ENCODE results near the gene CDH13.

CDH13 gene

GRCh38 chr16:82629441-82630027, 2.8 kb downstream of the CDH13 start:
- DNase-seq: no peak

DNA sequence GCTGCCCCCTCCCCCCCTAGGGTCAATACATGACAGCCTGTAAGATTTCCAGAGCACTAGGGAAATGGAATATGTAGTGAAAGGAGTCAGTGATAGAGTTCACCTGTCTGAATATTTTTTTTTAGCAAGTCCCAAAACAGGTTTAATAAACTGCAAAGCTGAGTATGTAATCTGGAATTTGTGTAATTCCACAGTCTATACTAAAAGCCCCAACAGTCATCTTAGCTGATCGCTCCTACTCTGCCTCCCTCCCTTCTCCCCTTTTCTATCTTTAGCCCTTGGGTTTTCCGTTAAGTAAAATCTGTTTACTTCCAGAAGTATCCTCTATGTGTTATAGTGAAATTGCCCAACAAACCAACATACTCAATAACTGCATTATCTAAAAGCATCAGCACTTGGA, 3.5 kb downstream of the CDH13 start:
- no peak for DNase-seq

GRCh38 chr16:82630688-82631087, 3.9 kb downstream of the CDH13 start:
- no peak for DNase-seq

- no peak for DNase-seq
Observed at GRCh38 chr16:82631701-82632685, 5.2 kb downstream of the CDH13 start.

DNA sequence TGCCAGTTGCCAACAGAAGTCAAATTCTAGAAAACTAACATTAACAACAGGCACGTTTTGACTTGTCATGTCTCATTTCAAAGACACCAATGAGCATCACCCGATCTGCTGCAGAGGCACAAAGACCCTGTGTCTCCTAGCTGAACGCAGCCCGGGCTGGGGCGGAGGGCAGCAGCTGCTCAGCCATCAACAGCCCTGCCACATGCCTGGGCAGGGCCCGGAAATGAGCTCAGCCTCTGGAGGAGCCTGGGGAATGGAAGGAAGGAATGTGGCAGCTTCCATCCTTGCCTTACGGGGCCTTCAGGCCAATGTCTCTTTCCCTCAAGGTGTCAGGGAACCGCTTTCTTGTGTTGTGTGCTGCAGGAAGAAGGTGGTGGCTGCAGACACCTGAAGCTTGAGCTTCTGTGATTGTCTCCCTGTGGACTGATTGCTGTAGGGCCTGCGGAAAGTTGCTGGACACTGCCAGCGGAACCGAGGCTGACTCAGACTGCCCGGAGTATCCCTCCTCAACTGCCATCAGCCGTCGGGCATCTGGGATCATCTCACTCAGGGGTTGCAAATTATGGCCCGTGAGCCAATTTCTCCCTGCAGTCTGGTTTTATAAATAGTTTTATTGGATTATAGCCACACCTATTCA, 7.3 kb downstream of the CDH13 start:
- no peak for DNase-seq

DNA sequence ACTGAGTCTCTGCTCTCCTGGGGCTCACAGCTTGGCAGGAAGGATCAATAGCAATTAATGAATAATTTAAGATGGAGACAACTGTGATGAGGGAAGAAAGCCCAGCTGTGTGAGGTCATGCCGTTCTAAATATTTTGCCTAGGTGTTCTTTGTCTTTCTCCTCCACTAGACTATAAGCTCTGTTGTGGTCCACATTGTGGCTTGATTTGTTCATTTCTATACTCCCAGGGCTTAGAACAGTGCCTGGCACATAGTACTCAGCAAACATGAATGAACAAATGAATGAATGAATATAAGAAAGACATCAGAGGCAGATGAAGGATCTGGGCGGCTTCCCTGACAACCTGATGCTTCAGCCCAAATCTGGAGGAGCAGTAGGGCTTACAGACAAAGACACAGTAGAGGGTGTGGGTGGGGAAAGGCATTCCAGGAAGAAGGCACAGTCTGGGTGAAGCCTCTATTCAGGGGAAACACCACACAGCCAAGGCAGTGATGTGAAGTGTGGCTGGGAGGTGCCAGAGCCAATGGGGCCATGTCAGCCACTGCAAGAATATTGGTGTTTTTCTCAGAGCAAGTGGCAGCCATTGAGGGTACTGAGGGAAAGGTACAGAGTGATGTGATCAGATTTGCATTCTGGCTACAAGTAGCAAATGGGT, 8.3 kb downstream of the CDH13 start:
- DNase-seq: no peak

DNA sequence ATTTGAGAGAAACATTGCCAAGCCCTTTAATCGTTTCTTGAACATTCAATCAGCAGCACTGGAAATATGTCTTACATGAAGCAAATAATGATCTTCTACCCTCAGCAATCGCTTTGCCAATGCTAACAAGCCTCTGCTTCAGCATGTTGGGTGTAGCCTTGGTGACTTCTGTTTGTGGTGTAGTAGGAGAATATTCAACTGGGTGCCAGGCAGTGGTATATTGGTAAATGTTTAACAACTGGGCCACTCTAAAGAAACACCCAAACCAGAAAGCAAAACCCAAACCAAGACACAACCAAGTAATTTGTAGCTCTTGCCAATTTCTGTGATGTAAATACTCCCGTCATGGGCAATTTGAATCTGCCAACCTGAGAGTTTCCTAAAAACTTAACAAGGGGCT, 9.7 kb downstream of the CDH13 start:
- no peak for DNase-seq

DNA sequence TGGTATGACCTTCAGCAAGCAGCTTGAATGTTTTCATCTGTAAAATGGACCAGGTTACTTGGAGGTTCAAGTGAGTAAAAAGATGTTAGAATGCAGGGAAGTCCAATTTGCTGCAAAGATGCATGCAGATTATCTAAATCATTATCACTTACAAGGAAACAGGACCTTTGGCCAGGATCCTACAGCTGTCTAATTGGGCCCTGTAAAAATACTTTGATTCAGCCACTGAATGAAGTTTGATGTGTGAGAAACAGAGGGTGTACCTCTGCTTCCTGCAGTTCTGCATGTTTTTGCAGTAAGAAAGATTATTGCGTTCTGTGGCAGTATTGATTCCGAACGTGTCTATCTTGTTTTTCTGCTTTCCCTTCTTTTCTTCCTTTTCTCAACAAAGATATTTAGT, 10.2 kb downstream of the CDH13 start:
- DNase-seq: no peak

GRCh38 chr16:82638095-82638798, 11.5 kb downstream of the CDH13 start:
- DNase-seq: no peak

DNA sequence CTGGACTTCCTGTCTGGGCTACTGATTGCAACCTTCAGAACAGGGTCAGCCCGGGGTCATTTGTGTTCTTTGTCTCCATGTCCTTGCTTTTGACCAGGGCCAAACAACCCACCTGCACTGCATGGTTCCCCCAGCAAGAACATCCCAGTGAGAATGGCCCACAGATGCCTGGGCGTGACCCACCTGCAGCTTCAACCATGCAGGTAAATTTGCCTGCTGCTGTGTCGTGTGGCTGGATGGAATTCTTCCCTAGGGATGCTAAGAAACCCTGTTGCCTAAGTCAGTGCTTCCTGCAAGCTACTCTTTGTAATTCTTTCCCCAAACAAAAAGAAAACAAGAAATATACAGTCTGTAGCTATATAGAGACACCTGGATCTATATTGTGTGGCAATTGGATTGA, 12.5 kb downstream of the CDH13 start:
- no peak for DNase-seq

DNA sequence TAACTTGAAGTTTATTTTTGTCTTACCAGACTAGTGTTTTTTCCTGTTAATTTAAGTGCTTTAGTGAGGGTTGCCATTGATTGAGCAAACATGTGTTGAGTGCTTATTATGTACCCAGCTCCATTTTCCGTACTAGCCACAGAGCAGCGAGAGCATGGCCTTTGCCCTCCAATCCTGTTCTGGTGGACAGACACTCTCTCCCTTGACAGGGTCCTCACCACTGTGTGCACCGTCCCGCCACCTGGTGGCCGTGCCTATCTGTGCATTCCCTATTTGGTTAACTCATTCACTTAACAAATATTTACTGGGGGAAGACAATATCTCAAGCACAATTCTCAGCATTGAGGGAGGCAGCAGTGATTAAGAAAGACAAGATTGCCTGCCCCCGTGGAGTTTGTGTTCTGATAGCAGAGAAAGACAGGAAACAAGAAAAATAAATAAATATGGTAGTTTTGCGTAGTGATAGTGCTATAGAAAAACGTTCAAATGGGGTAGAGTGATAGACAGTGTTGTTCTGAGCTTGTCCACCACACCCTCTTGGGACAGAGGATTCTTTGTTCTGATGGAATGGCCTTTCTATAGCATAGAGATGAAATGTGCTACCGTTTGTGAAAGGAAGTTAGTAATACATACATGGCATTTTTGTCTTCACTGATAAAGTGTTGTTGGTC, 13.0 kb downstream of the CDH13 start:
- DNase-seq: no peak

- no peak for DNase-seq
Observed at GRCh38 chr16:82641336-82641984, 14.7 kb downstream of the CDH13 start.

- no peak for DNase-seq
Observed at GRCh38 chr16:82643136-82643535, 16.4 kb downstream of the CDH13 start.

- DNase-seq: no peak
Observed at GRCh38 chr16:82643936-82644630, 17.3 kb downstream of the CDH13 start.

DNA sequence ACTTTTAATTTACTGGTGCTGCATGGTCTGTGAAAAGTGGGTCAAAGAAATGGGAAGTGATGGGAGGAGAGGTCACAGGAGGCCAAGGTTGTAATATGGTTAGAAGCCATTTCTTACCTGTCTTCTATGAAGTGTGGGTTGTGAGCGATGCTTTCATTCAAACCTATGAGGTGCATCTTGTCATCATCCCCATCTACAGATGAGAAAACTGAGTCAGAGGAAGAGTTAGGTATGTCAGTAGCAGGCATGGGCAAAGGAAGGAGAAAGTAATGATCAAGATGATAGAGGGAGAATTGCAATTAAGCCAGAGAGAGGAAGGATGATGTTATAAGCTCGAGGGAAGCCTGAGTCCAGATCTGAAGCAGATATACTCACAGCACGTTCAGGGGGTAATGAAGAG, 19.7 kb downstream of the CDH13 start:
- no peak for DNase-seq

GRCh38 chr16:82649766-82650165, 23.0 kb downstream of the CDH13 start:
- DNase-seq: no peak

DNA sequence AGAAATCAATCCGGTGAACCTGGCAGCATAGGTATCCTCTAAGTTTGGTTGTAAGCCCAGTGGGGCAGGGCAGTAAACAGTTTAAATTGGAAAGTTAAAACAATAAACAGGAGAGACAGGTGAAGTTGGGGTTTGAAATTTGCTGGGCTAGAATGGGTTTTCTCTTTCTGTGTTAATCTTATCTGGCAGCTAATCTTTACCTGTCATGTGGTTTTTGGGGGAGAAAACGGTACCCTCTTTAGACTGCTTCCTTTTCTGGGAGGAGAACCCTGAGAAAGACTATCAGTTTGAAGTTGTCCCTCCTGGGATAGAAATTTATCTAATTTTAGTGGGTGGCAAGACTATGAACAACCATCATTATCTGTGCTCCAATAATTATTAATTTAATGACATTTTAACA, 24.0 kb downstream of the CDH13 start:
- DNase-seq: no peak

DNA sequence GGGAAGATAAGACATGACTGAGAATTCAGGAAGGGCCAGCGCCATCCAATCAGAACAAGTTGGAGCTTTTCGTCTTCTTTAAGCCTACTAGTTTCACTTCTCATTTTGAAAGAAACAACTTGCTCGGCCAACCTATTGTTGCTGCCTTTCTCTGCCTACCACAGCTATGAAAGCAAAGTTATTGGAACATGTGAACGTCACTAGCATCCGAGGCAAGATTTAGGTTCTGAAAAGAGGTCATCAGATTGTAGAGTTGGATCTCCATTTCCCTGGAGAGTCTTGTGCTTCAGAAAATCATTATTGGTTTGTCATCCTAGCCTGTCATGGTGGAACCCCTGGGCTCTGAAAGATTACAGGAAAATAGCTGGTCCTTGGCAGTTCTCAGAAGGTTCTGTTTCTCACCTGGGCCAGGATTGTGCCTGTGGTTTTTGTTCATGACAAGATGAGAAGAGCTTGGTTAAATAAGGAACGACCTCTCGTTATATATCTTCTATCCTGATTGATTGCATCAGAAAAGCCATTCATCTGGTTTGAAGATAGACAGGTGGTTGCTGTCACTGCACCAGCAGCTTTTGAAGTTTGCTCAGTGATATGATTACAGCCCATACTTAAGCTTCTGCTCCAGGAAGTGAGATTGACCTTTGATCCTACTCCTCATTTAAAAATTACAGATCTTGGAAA, 25.3 kb downstream of the CDH13 start:
- DNase-seq: no peak

DNA sequence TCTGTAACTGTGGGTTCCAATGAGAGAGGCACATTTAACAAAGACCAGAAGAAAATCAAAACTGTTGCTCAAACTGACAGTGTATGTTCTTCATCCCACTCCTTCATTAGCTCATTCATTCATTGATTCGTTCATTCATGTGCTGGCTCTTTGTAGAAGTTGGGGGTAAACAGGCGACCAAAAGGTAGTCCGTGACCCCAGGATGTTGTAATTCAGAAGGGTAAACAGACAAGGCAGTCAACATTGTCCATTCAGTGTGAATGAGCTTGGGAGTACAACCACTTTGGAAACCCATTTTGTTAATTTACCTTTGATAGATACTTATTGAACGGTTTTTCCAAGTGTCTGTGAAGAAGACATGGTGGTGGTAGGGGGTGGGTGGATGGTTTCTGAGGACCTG, 26.1 kb downstream of the CDH13 start:
- no peak for DNase-seq
